Measurements from ENCODE around the gene SLC8A3. TPM values are rescaled to one million over a fixed set of nuclear protein-coding genes. Genes with fewer than 3 reads are reported as not detected.

SLC8A3 gene
- total RNA-seq, 2 donors from 2014 or later = 0.09 TPM; not detected in 1

GRCh38 chr14:70032016-70032415, 156.7 kb downstream of the SLC8A3 start:
- Histone ChIP-seq H3K9me3 (ENCODE audit: control insufficient read depth, low read length) (no peaks in the 10 kb centered on the region), H3K36me3 (ENCODE audit: control insufficient read depth, insufficient read depth, low read length) (no peaks in the 10 kb centered on the region), H3K9ac (ENCODE audit: extremely low read depth, low read length, poor library complexity, severe bottlenecking) (no peak overlapping the region), H3K27ac (ENCODE audit: low read depth, low read length) (no peak overlapping the region), H3K4me1 (ENCODE audit: control insufficient read depth, insufficient read depth, low read length) (peaks cover 5% of the 10 kb centered on the region), H3K4me3 (ENCODE audit: low read length) (no peak overlapping the region), H3K27me3 (ENCODE audit: control insufficient read depth, insufficient read depth, low read length, poor library complexity, severe bottlenecking) (no peaks in the 10 kb centered on the region)
- H3K27ac Mint-ChIP-seq = no peak overlapping the region
- no peak for DNase-seq
- no peak for TF ChIP-seq CTCF (conservative IDR thresholded peaks at IDR 0.05)
- H3K4me3 Mint-ChIP-seq = no peak overlapping the region
- H3K36me3 Mint-ChIP-seq (ENCODE audit: low read depth) = no peaks in the 10 kb centered on the region
- H3K9me3 Mint-ChIP-seq = no peaks in the 10 kb centered on the region
- no peaks in the 10 kb centered on the region for H3K27me3 Mint-ChIP-seq (ENCODE audit: insufficient read depth)
- peaks cover 9% of the 10 kb centered on the region for H3K4me1 Mint-ChIP-seq
- WGBS, 2 experiments (ENCODE audit: insufficient coverage in 1 of 2, insufficient read length in 1 of 2) = 91 to 95% methylated on average over 8 to 9 of the region's 9 CpGs

GRCh38 chr14:70029296-70030132, 159.2 kb downstream of the SLC8A3 start:
- TF ChIP-seq CTCF (conservative IDR thresholded peaks at IDR 0.05) = peak; percentile 29
- no peak overlapping the region for H3K4me3 Mint-ChIP-seq

GRCh38 chr14:70027785-70028428, 160.8 kb downstream of the SLC8A3 start:
- H3K4me1 ChIP-seq (ENCODE audit: control insufficient read depth, insufficient read depth, low read length) = peaks cover 5% of the 10 kb centered on the region
- no peak overlapping the region for H3K9ac ChIP-seq (ENCODE audit: extremely low read depth, low read length, poor library complexity, severe bottlenecking)
- H3K27me3 ChIP-seq (ENCODE audit: control insufficient read depth, insufficient read depth, low read length, poor library complexity, severe bottlenecking) = peaks cover 31% of the 10 kb centered on the region
- peaks cover 7% of the 10 kb centered on the region for H3K4me1 Mint-ChIP-seq
- no peaks in the 10 kb centered on the region for H3K9me3 ChIP-seq (ENCODE audit: control insufficient read depth, low read length)
- H3K27me3 Mint-ChIP-seq (ENCODE audit: insufficient read depth) = peaks cover 4% of the 10 kb centered on the region
- no peaks in the 10 kb centered on the region for H3K36me3 ChIP-seq (ENCODE audit: control insufficient read depth, insufficient read depth, low read length)
- TF ChIP-seq CTCF (conservative IDR thresholded peaks at IDR 0.05) = peak; percentile 98
- 41 to 72% methylated on average over 8 to 17 of the region's 17 CpGs for WGBS, 2 experiments (ENCODE audit: insufficient coverage in 1 of 2, insufficient read length in 1 of 2)
- no peak overlapping the region for H3K4me3 Mint-ChIP-seq
- no peaks in the 10 kb centered on the region for H3K36me3 Mint-ChIP-seq (ENCODE audit: low read depth)
- no peak overlapping the region for H3K27ac ChIP-seq (ENCODE audit: low read depth, low read length)
- no peaks in the 10 kb centered on the region for H3K9me3 Mint-ChIP-seq
- DNase-seq = peak; percentile 96
- H3K4me3 ChIP-seq (ENCODE audit: low read length) = no peak overlapping the region
- no peak overlapping the region for H3K27ac Mint-ChIP-seq

More at GRCh38 chr14:70029296-70030132, 159.2 kb downstream of the SLC8A3 start:
- H3K4me1 Mint-ChIP-seq = peaks cover 9% of the 10 kb centered on the region
- H3K9me3 ChIP-seq (ENCODE audit: control insufficient read depth, low read length) = no peaks in the 10 kb centered on the region
- no peak for DNase-seq
- H3K27me3 ChIP-seq (ENCODE audit: control insufficient read depth, insufficient read depth, low read length, poor library complexity, severe bottlenecking) = peaks cover 24% of the 10 kb centered on the region
- peaks cover 4% of the 10 kb centered on the region for H3K27me3 Mint-ChIP-seq (ENCODE audit: insufficient read depth)
- H3K36me3 Mint-ChIP-seq (ENCODE audit: low read depth) = no peaks in the 10 kb centered on the region
- WGBS, 2 experiments (ENCODE audit: insufficient coverage in 1 of 2, insufficient read length in 1 of 2) = 85 to 90% methylated on average over 5 of the region's 6 CpGs
- no peak overlapping the region for H3K4me3 ChIP-seq (ENCODE audit: low read length)
- H3K9ac ChIP-seq (ENCODE audit: extremely low read depth, low read length, poor library complexity, severe bottlenecking) = no peak overlapping the region
- no peak overlapping the region for H3K27ac Mint-ChIP-seq
- H3K27ac ChIP-seq (ENCODE audit: low read depth, low read length) = no peak overlapping the region
- no peaks in the 10 kb centered on the region for H3K36me3 ChIP-seq (ENCODE audit: control insufficient read depth, insufficient read depth, low read length)
- H3K9me3 Mint-ChIP-seq = no peaks in the 10 kb centered on the region
- peaks cover 5% of the 10 kb centered on the region for H3K4me1 ChIP-seq (ENCODE audit: control insufficient read depth, insufficient read depth, low read length)

Measured in endodermal cell (in vitro differentiated cells).